Left ventricle myocardium inferior (tissue), 1 donor: ENCODE results near the gene MKRN2. TPM values are rescaled to one million over a fixed set of nuclear protein-coding genes. Genes with fewer than 3 reads are reported as not detected.
A peak's percentile ranks its signal among the peaks of the same experiment; 100 is the strongest.

Experiments used
- DNase-seq: peaks from one replicate; pipeline ENCODE4 v3.0.0-alpha.2; 2020
- H3K27ac ChIP-seq: fragments of 200-600 bp; replicated peaks from 2 replicates; pipeline ENCODE4 v1.8.0; 2021
- H3K27me3 ChIP-seq: fragments of 200-600 bp; 2 replicates; pipeline ENCODE4 v1.8.0; 2021; ENCODE audit warnings: low read depth
- H3K36me3 ChIP-seq: fragments of 200-600 bp; 2 replicates; pipeline ENCODE4 v1.8.0; 2021
- H3K4me1 ChIP-seq: fragments of 200-600 bp; 2 replicates; pipeline ENCODE4 v1.8.0; 2021
- H3K4me3 ChIP-seq: fragments of 200-600 bp; 2 replicates; pipeline ENCODE4 v1.8.0; 2021; ENCODE audit warnings: mild to moderate bottlenecking, moderate library complexity
- H3K9me3 ChIP-seq: fragments of 200-600 bp; replicated peaks from 2 replicates; pipeline ENCODE4 v1.8.0; 2021
- CTCF ChIP-seq: fragments of 200-600 bp; IDR thresholded peaks from 2 replicates; pipeline ENCODE4 v1.8.0; 2021; ENCODE audit warnings: antibody characterized with exemption, mild to moderate bottlenecking, borderline replicate concordance
- intact Hi-C: fragments of 100-400 bp; cut with micrococcal nuclease; formaldehyde crosslinking; loops from one replicate; pipeline ENCODE4 v1.11.0; 2022
- total RNA-seq: library from RNA; stranded (reverse); fragmentation: NEBNext Ultra II Directional; extraction: Animal tissue kit (Norgen Biotek cat#: 25700); gene quantifications from one replicate; pipeline ENCODE4 v1.2.1, GENCODE V29; 2021
- donor health status: DM: no; HTN: yes; CAD: no; lungs with severe emphysema.

Gene MKRN2
- total RNA-seq, 1 donor from 2014 or later, result 34.3 TPM

GRCh38 chr3:12557473-12558100 is 700 bp downstream of the MKRN2 start:
- DNase-seq, result no peak
- peak overlapping the region; percentile 98 for H3K27ac ChIP-seq
- peaks cover 11% of the 10 kb centered on the region for H3K27me3 ChIP-seq
- no peak for TF ChIP-seq CTCF
- no peaks in the 10 kb centered on the region for H3K36me3 ChIP-seq
- peaks cover 76% of the 10 kb centered on the region for H3K4me1 ChIP-seq
- intact Hi-C loops, result no loop called here
- H3K9me3 ChIP-seq, result no peaks in the 10 kb centered on the region
- peak overlapping the region; percentile 93 for H3K4me3 ChIP-seq

- no peaks in the 10 kb centered on the region for H3K36me3 ChIP-seq
- H3K27ac ChIP-seq, result peak overlapping the region; percentile 98
These were observed 1.8 kb downstream of the MKRN2 start for GRCh38 chr3:12558706-12559105.

GRCh38 chr3:12559520-12559919 is 2.6 kb downstream of the MKRN2 start:
- H3K4me1 ChIP-seq, result peaks cover 87% of the 10 kb centered on the region
- intact Hi-C loops, result no loop called here
- DNase-seq, result no peak
- H3K4me3 ChIP-seq, result peak overlapping the region; percentile 93
- TF ChIP-seq CTCF, result no peak
- H3K9me3 ChIP-seq, result no peaks in the 10 kb centered on the region
- no peaks in the 10 kb centered on the region for H3K36me3 ChIP-seq
- no peaks in the 10 kb centered on the region for H3K27me3 ChIP-seq
- H3K27ac ChIP-seq, result peak overlapping the region; percentile 98

More at GRCh38 chr3:12558706-12559105, 1.8 kb downstream of the MKRN2 start:
- TF ChIP-seq CTCF, result no peak
- Histone ChIP-seq H3K4me3 (peak overlapping the region; percentile 93), H3K27me3 (peaks cover 4% of the 10 kb centered on the region), H3K9me3 (no peaks in the 10 kb centered on the region), H3K4me1 (peaks cover 83% of the 10 kb centered on the region)
- no peak for DNase-seq
- intact Hi-C loops, result no loop called here

- peak overlapping the region; percentile 93 for H3K4me3 ChIP-seq
- intact Hi-C loops, result no loop called here
- TF ChIP-seq CTCF, result no peak
- no peak for DNase-seq
- peaks cover 94% of the 10 kb centered on the region for H3K4me1 ChIP-seq
- H3K9me3 ChIP-seq, result peaks cover 3% of the 10 kb centered on the region
- peaks cover 1% of the 10 kb centered on the region for H3K36me3 ChIP-seq
- H3K27ac ChIP-seq, result peak overlapping the region; percentile 98
- H3K27me3 ChIP-seq, result no peaks in the 10 kb centered on the region
These were observed 3.8 kb downstream of the MKRN2 start for GRCh38 chr3:12560505-12561190.

GRCh38 chr3:12561397-12561796 is 4.5 kb downstream of the MKRN2 start:
- Histone ChIP-seq H3K4me1 (peaks cover 91% of the 10 kb centered on the region), H3K4me3 (no peak overlapping the region), H3K9me3 (peaks cover 11% of the 10 kb centered on the region), H3K36me3 (peaks cover 6% of the 10 kb centered on the region), H3K27me3 (no peaks in the 10 kb centered on the region), H3K27ac (peak overlapping the region; percentile 98)
- intact Hi-C loops, result no loop called here
- no peak for TF ChIP-seq CTCF
- no peak for DNase-seq
